Natural killer cell (primary cell): ENCODE data around the gene RASSF5. TPM values are rescaled to one million over a fixed set of nuclear protein-coding genes. Genes with fewer than 3 reads are reported as not detected.

Source experiments
- ATAC-seq, 3 donors: fragments of 150-1000 bp in 2 of 3; fragments of 200-7000 bp in 1 of 3; cut with Tn5 transposase; 1 replicate in 1 of 3; 2 replicates in 2 of 3; pipeline ENCODE4 v1.10.0; 2021; ENCODE audit warnings: mild to moderate bottlenecking in 2 of 3, moderate library complexity in 2 of 3
- DNase-seq, 2 donors: peaks; one replicate each; pipeline versions ENCODE4 v3.0.0 to v3.0.0-alpha.2; 2013 to 2021; ENCODE audit warnings: mixed read lengths in 1 of 2
- H3K27ac ChIP-seq: one replicate; pipeline ENCODE4 v1.5.1; 2013; ENCODE audit warnings: mild to moderate bottlenecking, low read length
- H3K27me3 ChIP-seq: one replicate; pipeline ENCODE4 v1.6.1; 2013; ENCODE audit warnings: low read length; ENCODE audit not compliant: control insufficient read depth, insufficient read depth
- H3K36me3 ChIP-seq: one replicate; pipeline ENCODE4 v1.6.1; 2013; ENCODE audit warnings: low read length; ENCODE audit not compliant: control insufficient read depth, insufficient read depth
- H3K4me1 ChIP-seq: one replicate; pipeline ENCODE4 v1.6.1; 2013; ENCODE audit warnings: low read length; ENCODE audit not compliant: control insufficient read depth, insufficient read depth
- H3K4me3 ChIP-seq: one replicate; pipeline ENCODE4 v1.5.1; 2013; ENCODE audit warnings: low read length
- H3K9me3 ChIP-seq: one replicate; pipeline ENCODE4 v1.6.1; 2013; ENCODE audit warnings: low read length; ENCODE audit not compliant: control insufficient read depth, insufficient read depth
- H3K27ac Mint-ChIP-seq, 2 donors: one replicate each; pipeline ENCODE4 v1.8.0; 2022; ENCODE audit warnings: mild to moderate bottlenecking in 2 of 2, mixed read lengths in 2 of 2, moderate library complexity in 1 of 2
- H3K27me3 Mint-ChIP-seq, 2 donors: one replicate each; pipeline ENCODE4 v1.8.0; 2022; ENCODE audit warnings: low read depth in 2 of 2, mixed read lengths in 2 of 2
- H3K36me3 Mint-ChIP-seq: one replicate; pipeline ENCODE4 v1.8.0; 2022; ENCODE audit warnings: mixed read lengths
- H3K4me1 Mint-ChIP-seq, 2 donors: one replicate each; pipeline ENCODE4 v1.8.0; 2022; ENCODE audit warnings: mixed read lengths in 2 of 2
- H3K4me3 Mint-ChIP-seq: one replicate; pipeline ENCODE4 v1.8.0; 2022; ENCODE audit warnings: mild to moderate bottlenecking, moderate library complexity, mixed read lengths
- H3K9me3 Mint-ChIP-seq, 2 donors: one replicate each; pipeline ENCODE4 v1.8.0; 2022; ENCODE audit warnings: mixed read lengths in 2 of 2
- WGBS: methylation state at CpG from one replicate; pipeline ENCODE4 v1.1.7; 2013; ENCODE audit warnings: missing lambda C conversion rate; ENCODE audit not compliant: insufficient coverage; 5-methylcytosine and 5-hydroxymethylcytosine counted together
- intact Hi-C: fragments of 100-400 bp; cut with micrococcal nuclease; formaldehyde crosslinking; loops from one replicate; pipeline ENCODE4 v1.14.2; 2022
- total RNA-seq, 4 donors: library from RNA; stranded (reverse); fragments of 120-200 nt in 1 of 4; gene quantifications; one replicate each; pipeline versions ENCODE4 v1.2.3 to v1.2.4, GENCODE V29; 2013 to 2022
- TF ChIP-seq, protein P1 (sequence below): fragments of 200-600 bp; IDR thresholded peaks from one replicate; pipeline ENCODE4 v1.8.0; 2022; ENCODE audit warnings: antibody characterized with exemption

Gene RASSF5
- total RNA-seq, 3 donors from 2014 or later (not counting 1 experiment from before 2014, with no cell fraction given), result 231 to 333 (median 279) TPM

DNA sequence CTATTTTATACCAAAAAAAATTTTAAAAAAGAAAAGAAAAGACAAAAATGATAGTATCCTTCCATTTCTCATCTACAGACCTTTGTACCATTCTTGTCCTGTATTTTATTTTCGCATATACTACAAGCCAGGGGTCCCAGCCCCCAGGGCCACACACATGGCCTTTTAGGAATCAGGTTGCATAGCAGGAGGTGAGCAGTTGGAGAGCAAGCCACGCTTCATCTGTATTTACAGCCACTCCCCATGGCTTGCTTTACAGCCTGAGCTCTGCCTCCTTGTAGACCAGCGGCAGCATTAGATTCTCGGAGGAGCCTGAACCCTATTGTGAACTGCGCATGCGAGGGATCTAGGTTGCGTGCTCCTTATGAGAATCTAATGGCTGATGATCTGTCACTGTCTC lies 39.8 kb downstream of the RASSF5 start:
- ATAC-seq, result no peak
- Histone ChIP-seq H3K9me3 (no peaks in the 10 kb centered on the region), H3K4me3 (no peak overlapping the region), H3K36me3 (no peaks in the 10 kb centered on the region), H3K27me3 (no peaks in the 10 kb centered on the region), H3K4me1 (peaks cover 22% of the 10 kb centered on the region), H3K27ac (no peak overlapping the region)
- H3K9me3 Mint-ChIP-seq, result no peaks in the 10 kb centered on the region
- H3K4me3 Mint-ChIP-seq, result no peak overlapping the region
- no peak overlapping the region for H3K27ac Mint-ChIP-seq
- H3K36me3 Mint-ChIP-seq, result no peaks in the 10 kb centered on the region
- peaks cover 34 to 39% of the 10 kb centered on the region in 2 donors for H3K4me1 Mint-ChIP-seq
- H3K27me3 Mint-ChIP-seq, result no peaks in the 10 kb centered on the region
- WGBS, result 80% methylated on average over 7 of the region's 7 CpGs
- TF ChIP-seq, protein P1, sequence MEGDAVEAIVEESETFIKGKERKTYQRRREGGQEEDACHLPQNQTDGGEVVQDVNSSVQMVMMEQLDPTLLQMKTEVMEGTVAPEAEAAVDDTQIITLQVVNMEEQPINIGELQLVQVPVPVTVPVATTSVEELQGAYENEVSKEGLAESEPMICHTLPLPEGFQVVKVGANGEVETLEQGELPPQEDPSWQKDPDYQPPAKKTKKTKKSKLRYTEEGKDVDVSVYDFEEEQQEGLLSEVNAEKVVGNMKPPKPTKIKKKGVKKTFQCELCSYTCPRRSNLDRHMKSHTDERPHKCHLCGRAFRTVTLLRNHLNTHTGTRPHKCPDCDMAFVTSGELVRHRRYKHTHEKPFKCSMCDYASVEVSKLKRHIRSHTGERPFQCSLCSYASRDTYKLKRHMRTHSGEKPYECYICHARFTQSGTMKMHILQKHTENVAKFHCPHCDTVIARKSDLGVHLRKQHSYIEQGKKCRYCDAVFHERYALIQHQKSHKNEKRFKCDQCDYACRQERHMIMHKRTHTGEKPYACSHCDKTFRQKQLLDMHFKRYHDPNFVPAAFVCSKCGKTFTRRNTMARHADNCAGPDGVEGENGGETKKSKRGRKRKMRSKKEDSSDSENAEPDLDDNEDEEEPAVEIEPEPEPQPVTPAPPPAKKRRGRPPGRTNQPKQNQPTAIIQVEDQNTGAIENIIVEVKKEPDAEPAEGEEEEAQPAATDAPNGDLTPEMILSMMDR, result no peak
- intact Hi-C loops, result no loop called here
- DNase-seq, result no peak

DNA sequence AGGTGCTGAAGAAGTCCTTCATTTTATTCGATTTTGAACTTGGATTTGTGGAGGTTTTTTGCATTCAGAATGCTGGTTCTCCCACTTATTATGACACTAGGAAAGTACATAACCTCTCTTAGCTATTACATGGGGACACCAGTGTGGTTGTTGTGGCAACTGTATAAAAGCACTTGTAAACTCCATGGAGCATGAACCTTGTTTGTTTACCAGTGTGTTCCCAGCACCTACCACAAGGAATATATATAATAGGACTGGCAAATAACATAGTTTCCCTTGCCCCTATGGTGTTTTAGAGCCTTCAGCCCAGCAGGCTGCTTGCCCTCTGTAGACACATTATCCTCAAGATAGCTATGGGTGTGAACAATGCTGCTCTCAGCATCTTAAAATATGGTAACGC lies 43.1 kb downstream of the RASSF5 start:
- Mint-ChIP-seq H3K4me1 (peaks cover 55 to 59% of the 10 kb centered on the region in 2 donors), H3K9me3 (no peaks in the 10 kb centered on the region), H3K27ac (peak overlapping the region; percentile 90 to 100), H3K4me3 (no peak overlapping the region), H3K36me3 (no peaks in the 10 kb centered on the region), H3K27me3 (no peaks in the 10 kb centered on the region)
- no peaks in the 10 kb centered on the region for H3K9me3 ChIP-seq
- no peak overlapping the region for H3K4me3 ChIP-seq
- DNase-seq (no peak), ATAC-seq (no peak)
- intact Hi-C loops, result loop anchor here (5.0 kb wide), 1 partner anchor 43 kb away; the partner anchor contains the start of gene RASSF5
- H3K27me3 ChIP-seq, result no peaks in the 10 kb centered on the region
- peak overlapping the region; percentile 93 for H3K27ac ChIP-seq
- peaks cover 38% of the 10 kb centered on the region for H3K4me1 ChIP-seq
- H3K36me3 ChIP-seq, result no peaks in the 10 kb centered on the region
- TF ChIP-seq, protein P1, result no peak
- WGBS, result 80% methylated on average over 2 of the region's 2 CpGs

DNA sequence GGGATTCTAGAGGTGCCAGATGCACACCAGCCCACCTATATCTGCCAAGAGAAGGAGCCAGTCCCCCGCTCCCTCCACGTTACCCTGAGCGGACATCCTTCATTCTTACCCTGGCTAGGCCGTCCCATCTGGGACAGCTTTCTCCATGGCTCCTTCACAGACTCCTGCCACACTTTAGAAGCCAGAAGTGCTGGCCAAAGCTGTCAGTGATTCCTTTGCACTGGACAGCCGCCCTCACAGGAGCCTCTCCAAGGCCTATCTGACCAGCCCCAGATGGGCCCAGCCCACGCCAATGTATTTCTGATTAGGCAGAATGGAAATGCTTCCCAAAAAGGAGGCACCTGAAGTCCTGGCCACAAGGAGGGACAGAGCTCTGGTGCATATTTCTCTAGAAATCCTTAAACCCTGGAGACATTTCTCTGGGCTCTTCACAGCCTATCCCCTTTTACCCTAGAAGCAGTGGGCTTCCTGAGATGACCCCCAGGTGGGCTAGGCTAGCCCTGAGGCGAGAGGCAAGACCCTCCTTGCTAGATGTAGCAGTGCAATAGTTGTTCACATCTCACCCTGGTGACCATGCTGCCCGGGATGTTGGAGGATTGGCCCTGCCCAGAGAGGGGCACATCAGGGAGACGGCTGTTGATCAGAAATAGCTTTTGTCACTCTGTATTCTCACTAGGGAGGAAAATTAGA lies 44.1 kb downstream of the RASSF5 start:
- TF ChIP-seq, protein P1, result no peak
- no peaks in the 10 kb centered on the region for H3K27me3 Mint-ChIP-seq
- WGBS, result 81% methylated on average over 9 of the region's 9 CpGs
- H3K27me3 ChIP-seq, result no peaks in the 10 kb centered on the region
- ATAC-seq (no peak), DNase-seq (no peak)
- H3K27ac ChIP-seq, result peak overlapping the region; percentile 93
- no peaks in the 10 kb centered on the region for H3K9me3 ChIP-seq
- H3K36me3 Mint-ChIP-seq, result no peaks in the 10 kb centered on the region
- no peaks in the 10 kb centered on the region for H3K36me3 ChIP-seq
- H3K4me1 Mint-ChIP-seq, result peaks cover 60 to 66% of the 10 kb centered on the region in 2 donors
- H3K4me3 ChIP-seq, result no peak overlapping the region
- H3K4me3 Mint-ChIP-seq, result peak overlapping the region; percentile 86
- intact Hi-C loops, result loop anchor here (5.0 kb wide), 1 partner anchor 44 kb away; the partner anchor contains the start of gene RASSF5
- peaks cover 48% of the 10 kb centered on the region for H3K4me1 ChIP-seq
- H3K9me3 Mint-ChIP-seq, result no peaks in the 10 kb centered on the region
- H3K27ac Mint-ChIP-seq, result peak overlapping the region; percentile 90 to 100

DNA sequence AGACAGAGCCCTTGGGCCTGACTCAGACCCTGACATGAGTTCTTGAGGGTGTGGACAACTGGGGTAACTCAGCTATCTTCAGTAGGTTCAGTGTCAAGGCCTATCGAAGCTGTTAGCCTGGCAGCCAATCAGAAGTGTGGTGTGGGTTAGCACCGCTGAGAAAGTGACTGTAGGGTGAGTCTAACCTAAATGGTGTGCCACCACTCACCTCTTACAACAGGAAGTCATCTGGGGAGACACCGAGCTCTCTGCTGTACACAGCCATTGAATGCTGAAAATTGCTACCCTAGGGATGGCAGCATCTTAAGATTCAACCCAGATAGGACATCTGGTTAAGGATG lies 44.6 kb downstream of the RASSF5 start:
- H3K4me3 Mint-ChIP-seq, result peak overlapping the region; percentile 86

More for the DNA sequence above, 44.6 kb downstream of the RASSF5 start:
- intact Hi-C loops, result loop anchor here (5.0 kb wide), 1 partner anchor 45 kb away; the partner anchor contains the start of gene RASSF5
- peak overlapping the region; percentile 93 for H3K27ac ChIP-seq
- no peaks in the 10 kb centered on the region for H3K27me3 ChIP-seq
- Mint-ChIP-seq H3K9me3 (no peaks in the 10 kb centered on the region), H3K4me1 (peaks cover 64 to 68% of the 10 kb centered on the region in 2 donors), H3K27me3 (no peaks in the 10 kb centered on the region), H3K36me3 (no peaks in the 10 kb centered on the region), H3K27ac (peak overlapping the region; percentile 90 to 100)
- peaks cover 53% of the 10 kb centered on the region for H3K4me1 ChIP-seq
- no peaks in the 10 kb centered on the region for H3K36me3 ChIP-seq
- ATAC-seq (peak; percentile 81 to 94 (median 91)), DNase-seq (peak; percentile 86 to 94)
- H3K9me3 ChIP-seq, result no peaks in the 10 kb centered on the region
- TF ChIP-seq, protein P1, result no peak
- WGBS, result 15% methylated on average over 3 of the region's 3 CpGs
- H3K4me3 ChIP-seq, result no peak overlapping the region
